Lower leg skin (tissue), 4 donors: ENCODE measurements around the gene KCNK3. TPM values are rescaled to one million over a fixed set of nuclear protein-coding genes. Genes with fewer than 3 reads are reported as not detected.
A peak's percentile ranks its signal among the peaks of the same experiment; 100 is the strongest.

ENCODE experiments used
- DNase-seq, 2 donors: peaks; one replicate each; pipeline ENCODE4 v3.0.0-alpha.2; 2019; ENCODE audit warnings: low spot score in 2 of 2
- H3K4me3 ChIP-seq: fragments of 200-600 bp; sonication (generic); 2 replicates; pipeline ENCODE4 v1.5.1; 2017; ENCODE audit warnings: mild to moderate bottlenecking, low read depth; ENCODE audit not compliant: poor library complexity, severe bottlenecking
- CTCF ChIP-seq, 3 donors: fragments of 450-650 bp; IDR thresholded peaks; one replicate each; pipeline ENCODE4 v1.5.1; 2016; ENCODE audit warnings: antibody characterized with exemption in 3 of 3, mild to moderate bottlenecking in 3 of 3, moderate library complexity in 2 of 3
- POLR2A ChIP-seq, 2 donors: fragments of 450-650 bp; IDR thresholded peaks; one replicate each; pipeline ENCODE4 v1.6.1; 2016 to 2017; ENCODE audit warnings: antibody characterized with exemption in 2 of 2, mild to moderate bottlenecking in 1 of 2, moderate library complexity in 1 of 2
- WGBS, 2 donors: methylation state at CpG; one replicate each; pipeline ENCODE4 v1.1.5; 2018; 5-methylcytosine and 5-hydroxymethylcytosine counted together
- intact Hi-C: fragments of 100-400 bp; cut with DNase I; formaldehyde crosslinking; loops from one replicate; pipeline ENCODE4 v1.15.0; 2023; ENCODE audit warnings: low total_unique reads
- total RNA-seq, 4 donors: library from RNA; depleted of rRNA; stranded (reverse); fragments of >200 nt; gene quantifications; one replicate each; pipeline ENCODE4 v1.1.0, GENCODE V29; 2016

The KCNK3 gene
- 1 to 10 TPM in 1 of 4 donors, under 1 TPM in 2, not detected in 1; 0.42 to 3.1 (median 0.69) TPM for total RNA-seq

- TF ChIP-seq CTCF (IDR thresholded peaks at IDR 0.05) (no peak), POLR2A (IDR thresholded peaks at IDR 0.05) (no peak)
- DNase-seq = no peak
- H3K4me3 ChIP-seq = no peak within 1 kb of the TSS
- intact Hi-C loops = no loop called here
- 2 to 4% methylated on average over 14 to 32 of the region's 64 CpGs for WGBS, 2 donors
These were observed at the start of gene KCNK3 for GRCh38 chr2:26692279-26692896. Gene KCNK3, plus strand, starts transcription at chr2:26692722. Its CDS starts 154 bp downstream, at chr2:26692876.

- 74 to 76% methylated on average over 13 of the region's 13 CpGs for WGBS, 2 donors
- H3K4me3 ChIP-seq = no peak overlapping the region
- peak in 1 of 2 donors; percentile 76 for DNase-seq
- intact Hi-C loops = no loop called here
- TF ChIP-seq CTCF (IDR thresholded peaks at IDR 0.05) (no peak), POLR2A (IDR thresholded peaks at IDR 0.05) (no peak)
These were observed 48.2 kb upstream of the KCNK3 start for GRCh38 chr2:26644188-26644835.

GRCh38 chr2:26645762-26646161 is 46.8 kb upstream of the KCNK3 start:
- peak in 1 of 2 donors; percentile 54 for DNase-seq
- 81 to 91% methylated on average over 10 of the region's 10 CpGs for whole genome bisulfite sequencing, 2 donors
- TF ChIP-seq POLR2A (IDR thresholded peaks at IDR 0.05) (no peak), CTCF (IDR thresholded peaks at IDR 0.05) (no peak)
- H3K4me3 ChIP-seq = no peak overlapping the region
- intact Hi-C loops = no loop called here

- peak in 1 of 2 donors; percentile 53 for DNase-seq
- WGBS, 2 donors = 64 to 68% methylated on average over 6 of the region's 6 CpGs
These were observed 45.4 kb upstream of the KCNK3 start for GRCh38 chr2:26646986-26647672.

GRCh38 chr2:26647981-26648380 is 44.5 kb upstream of the KCNK3 start:
- WGBS, 2 donors = 84 to 87% methylated on average over 3 of the region's 3 CpGs
- no peak for TF ChIP-seq POLR2A (IDR thresholded peaks at IDR 0.05)
- no peak for TF ChIP-seq CTCF (IDR thresholded peaks at IDR 0.05)
- intact Hi-C loops = no loop called here
- DNase-seq = peak in 1 of 2 donors; percentile 31
- no peak overlapping the region for H3K4me3 ChIP-seq

More at GRCh38 chr2:26646986-26647672, 45.4 kb upstream of the KCNK3 start:
- no peak overlapping the region for H3K4me3 ChIP-seq
- TF ChIP-seq CTCF (IDR thresholded peaks at IDR 0.05) (no peak), POLR2A (IDR thresholded peaks at IDR 0.05) (no peak)
- intact Hi-C loops = no loop called here
